Measurements from ENCODE around the gene FBXO46. TPM values are rescaled to one million over a fixed set of nuclear protein-coding genes. Genes with fewer than 3 reads are reported as not detected.

The FBXO46 gene
- total and polyA plus RNA-seq, 2 of the 13 experiments (the other 11 are each of a cell fraction or from before 2014, with no cell fraction given): 6.2 to 6.4 TPM

DNA sequence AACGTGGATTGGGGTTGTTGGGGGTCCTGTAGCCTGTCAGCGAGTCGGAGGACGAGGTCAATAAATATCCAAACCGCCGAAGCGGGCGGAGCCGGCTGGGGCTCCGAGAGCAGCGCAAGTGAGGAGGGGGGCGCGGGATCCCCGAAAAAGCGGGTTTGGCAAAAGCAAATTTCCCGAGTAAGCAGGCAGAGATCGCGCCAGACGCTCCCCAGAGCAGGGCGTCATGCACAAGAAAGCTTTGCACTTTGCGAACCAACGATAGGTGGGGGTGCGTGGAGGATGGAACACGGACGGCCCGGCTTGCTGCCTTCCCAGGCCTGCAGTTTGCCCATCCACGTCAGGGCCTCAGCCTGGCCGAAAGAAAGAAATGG, 39.1 kb upstream of the FBXO46 start (continued):
- TF ChIP-seq, protein P1, sequence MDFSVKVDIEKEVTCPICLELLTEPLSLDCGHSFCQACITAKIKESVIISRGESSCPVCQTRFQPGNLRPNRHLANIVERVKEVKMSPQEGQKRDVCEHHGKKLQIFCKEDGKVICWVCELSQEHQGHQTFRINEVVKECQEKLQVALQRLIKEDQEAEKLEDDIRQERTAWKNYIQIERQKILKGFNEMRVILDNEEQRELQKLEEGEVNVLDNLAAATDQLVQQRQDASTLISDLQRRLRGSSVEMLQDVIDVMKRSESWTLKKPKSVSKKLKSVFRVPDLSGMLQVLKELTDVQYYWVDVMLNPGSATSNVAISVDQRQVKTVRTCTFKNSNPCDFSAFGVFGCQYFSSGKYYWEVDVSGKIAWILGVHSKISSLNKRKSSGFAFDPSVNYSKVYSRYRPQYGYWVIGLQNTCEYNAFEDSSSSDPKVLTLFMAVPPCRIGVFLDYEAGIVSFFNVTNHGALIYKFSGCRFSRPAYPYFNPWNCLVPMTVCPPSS (IDR thresholded peaks at IDR 0.05): no peak
- TF ChIP-seq RBAK (CRISPR knock-in tag; IDR thresholded peaks at IDR 0.05) (peak; percentile 11; the same call in 1 of the 2 replicates), REL (CRISPR knock-in tag; conservative IDR thresholded peaks at IDR 0.05) (0 out of 2 replicates have a peak, but pooled peaks have one; percentile 13), KMT2B (CRISPR knock-in tag; IDR thresholded peaks at IDR 0.05) (no peak), NAIF1 (CRISPR knock-in tag; IDR thresholded peaks at IDR 0.05; ENCODE audit: borderline replicate concordance) (0 out of 2 replicates have a peak, but pooled peaks have one; percentile 18), AKNA (CRISPR knock-in tag; IDR thresholded peaks at IDR 0.05; ENCODE audit: borderline replicate concordance) (no peak), HDAC6 (IDR thresholded peaks at IDR 0.05; ENCODE audit: low read depth, low read length) (no peak), ZNF720 (CRISPR knock-in tag; IDR thresholded peaks at IDR 0.05) (no peak), ISL2 (CRISPR knock-in tag; IDR thresholded peaks at IDR 0.05) (no peak), FOXP4 (CRISPR knock-in tag; IDR thresholded peaks at IDR 0.05) (no peak), ZNF740 (CRISPR knock-in tag; IDR thresholded peaks at IDR 0.05) (0 out of 2 replicates have a peak, but pooled peaks have one; percentile 2), REPIN1 (CRISPR knock-in tag; IDR thresholded peaks at IDR 0.05; ENCODE audit: borderline replicate concordance, low read depth) (peak; percentile 4; the same call in 1 of the 2 replicates), ZNF556 (CRISPR knock-in tag; IDR thresholded peaks at IDR 0.05; ENCODE audit: borderline replicate concordance) (0 out of 2 replicates have a peak, but pooled peaks have one; percentile 3)
